K562 (cell line): ENCODE results near the gene EVC. TPM values are rescaled to one million over a fixed set of nuclear protein-coding genes. Genes with fewer than 3 reads are reported as not detected.

Source experiments
- ATAC-seq: fragments of 200-7000 bp; cut with Tn5 transposase; 3 replicates; pipeline ENCODE4 v1.9.1; 2020; ENCODE audit warnings: moderate library complexity
- BruUV-seq: library from RNA; stranded (reverse); fragments of 400-500 nt; replicated peaks from 2 replicates; lab custom pipeline; 2021; lab: Mats Ljungman, UMichigan
- CTCF ChIA-PET: fragments of 300-600 bp; formaldehyde crosslinking; extraction: SDS; loops from one replicate; lab custom pipeline; 2021; ENCODE audit warnings: low intra/inter-chr PET ratio; lab: Yijun Ruan, JAX
- POLR2A ChIA-PET: fragments of 300-600, 350-650 bp; sonication (Branson Sonifier 250); formaldehyde crosslinking; extraction: SDS; loops from one replicate; lab custom pipeline; 2021; ENCODE audit warnings: antibody characterized with exemption, inconsistent platforms; lab: Yijun Ruan, JAX
- DNase-seq, 4 experiments: peaks; one replicate each; pipeline versions ENCODE4 v3.0.0 to v3.0.0-alpha.2; 2011 to 2018; ENCODE audit warnings: low spot score in 3 of 4, mixed read lengths in 3 of 4; ENCODE audit errors: extremely low read depth in 1 of 4
- FAIRE-seq: peaks from 2 replicates; lab custom pipeline; 2011; peaks lifted over from hg19 to GRCh38; lab: Jason Lieb, UNC
- H2AFZ ChIP-seq: 2 replicates; pipeline ENCODE4 v1.6.0; 2011; ENCODE audit warnings: low read depth, low read length, control low read depth, inconsistent platforms
- H3K27ac ChIP-seq: fragments of 200-600 bp; 3 replicates; pipeline ENCODE4 v1.8.0; 2011; ENCODE audit warnings: low read depth, mild to moderate bottlenecking, control low read depth, inconsistent platforms, low read length, moderate library complexity, mixed read lengths; ENCODE audit errors: extremely low read depth
- H3K27me3 ChIP-seq, 2 experiments: fragments of 300-600 bp in 1 of 2; 2 replicates in 1 of 2; 3 replicates in 1 of 2; pipeline versions ENCODE4 v1.6.0 to v1.8.0; 2011; ENCODE audit warnings: inconsistent platforms in 2 of 2, low read length in 2 of 2, mild to moderate bottlenecking in 1 of 2, mixed read lengths in 1 of 2, moderate library complexity in 1 of 2; ENCODE audit not compliant: control insufficient read depth in 2 of 2, insufficient read depth in 2 of 2
- H3K36me3 ChIP-seq: fragments of 300-600 bp; 3 replicates; pipeline ENCODE4 v1.8.0; 2011; ENCODE audit warnings: mild to moderate bottlenecking, low read length, inconsistent platforms; ENCODE audit not compliant: control insufficient read depth, insufficient read depth
- H3K4me1 ChIP-seq, 2 experiments: fragments of 200-600 bp in 1 of 2; replicated peaks in 1 of 2; 2 replicates in 1 of 2; 3 replicates in 1 of 2; pipeline versions ENCODE4 v1.5.1 to v1.8.0; 2011; ENCODE audit warnings: inconsistent platforms in 2 of 2, low read length in 2 of 2, mild to moderate bottlenecking in 1 of 2, mixed read lengths in 1 of 2, moderate library complexity in 1 of 2; ENCODE audit not compliant: control insufficient read depth in 2 of 2, insufficient read depth in 2 of 2
- H3K4me2 ChIP-seq: 2 replicates; pipeline ENCODE4 v1.6.1; 2011; ENCODE audit warnings: low read length, control low read depth, inconsistent platforms, mixed read lengths; ENCODE audit not compliant: insufficient read depth
- H3K4me3 ChIP-seq: fragments of 200-600 bp; sonication (generic), shearing (Covaris generic); 2 replicates; pipeline ENCODE4 v1.5.1; 2016; ENCODE audit warnings: control low read depth, inconsistent platforms
- H3K79me2 ChIP-seq: fragments of 200-600 bp; 3 replicates; pipeline ENCODE4 v1.8.0; 2011; ENCODE audit warnings: low read length, inconsistent platforms; ENCODE audit not compliant: control insufficient read depth, insufficient read depth
- H3K9ac ChIP-seq, 2 experiments: 2 replicates each; pipeline versions ENCODE4 v1.6.0 to v1.6.1; 2011; ENCODE audit warnings: low read depth in 2 of 2, low read length in 2 of 2, control low read depth in 1 of 2, inconsistent platforms in 1 of 2, mild to moderate bottlenecking in 1 of 2, mixed read lengths in 1 of 2; ENCODE audit not compliant: insufficient read depth in 1 of 2
- H3K9me1 ChIP-seq: one replicate; pipeline ENCODE4 v1.6.0; 2011; ENCODE audit warnings: inconsistent platforms, mild to moderate bottlenecking, low read length, moderate library complexity; ENCODE audit not compliant: control insufficient read depth, insufficient read depth
- H3K9me3 ChIP-seq: replicated peaks from 2 replicates; pipeline ENCODE4 v1.5.1; 2011; ENCODE audit warnings: low read depth, low read length, inconsistent platforms; ENCODE audit not compliant: control insufficient read depth, insufficient read depth
- H4K20me1 ChIP-seq: replicated peaks from 2 replicates; pipeline ENCODE4 v1.6.1; 2011; ENCODE audit warnings: low read length, inconsistent platforms, mixed read lengths; ENCODE audit not compliant: control insufficient read depth, insufficient read depth
- CBFB ChIP-seq: sonication (generic); formaldehyde crosslinking; IDR thresholded peaks from 2 replicates; pipeline ENCODE4 v1.4.0; 2020; ENCODE audit warnings: mild to moderate bottlenecking, missing genetic modification reagents
- CHD1 ChIP-seq: fragments of 200-600 bp; sonication (generic); IDR thresholded peaks from one replicate; pipeline ENCODE4 v1.6.1; 2012; ENCODE audit warnings: mild to moderate bottlenecking, moderate library complexity, low read length, inconsistent platforms
- CREB1 ChIP-seq, 2 experiments: sonication (generic) in 1 of 2; formaldehyde crosslinking in 1 of 2; IDR thresholded peaks; 2 replicates each; pipeline versions ENCODE4 v1.6.1 to v1.8.0; 2012 to 2022; ENCODE audit warnings: inconsistent platforms in 1 of 2, mild to moderate bottlenecking in 1 of 2, missing genetic modification reagents in 1 of 2, moderate library complexity in 1 of 2
- ILF3 ChIP-seq: fragments of 450-650 bp; IDR thresholded peaks from 2 replicates; pipeline ENCODE4 v1.6.1; 2018; ENCODE audit warnings: antibody characterized with exemption, mild to moderate bottlenecking, moderate library complexity, borderline replicate concordance
- MCM7 ChIP-seq, 2 experiments: fragments of 450-650 bp; IDR thresholded peaks; 2 replicates each; pipeline ENCODE4 v1.6.1; 2016 to 2018
- NR3C1 ChIP-seq: sonication (generic); formaldehyde crosslinking; IDR thresholded peaks from 2 replicates; pipeline ENCODE4 v1.8.1; 2022; ENCODE audit warnings: missing genetic modification reagents
- PHF8 ChIP-seq: fragments of 200-600 bp; sonication (generic); IDR thresholded peaks from 2 replicates; pipeline ENCODE4 v1.6.1; 2012; ENCODE audit warnings: mixed run types, mild to moderate bottlenecking, inconsistent platforms, low read length, moderate library complexity, borderline replicate concordance
- SIX5 ChIP-seq, 2 experiments: IDR thresholded peaks; 2 replicates each; pipeline ENCODE4 v1.6.1; 2011; ENCODE audit warnings: low read length in 2 of 2, borderline replicate concordance in 1 of 2, low read depth in 1 of 2, mild to moderate bottlenecking in 1 of 2, moderate library complexity in 1 of 2; ENCODE audit not compliant: insufficient read depth in 1 of 2
- TAL1 ChIP-seq: fragments of 450-650 bp; IDR thresholded peaks from 2 replicates; pipeline ENCODE4 v1.6.1; 2016; ENCODE audit warnings: mild to moderate bottlenecking
- ZC3H8 ChIP-seq: fragments of 450-650 bp; IDR thresholded peaks from 2 replicates; pipeline ENCODE4 v1.6.1; 2017
- ZNF124 ChIP-seq: sonication (generic); formaldehyde crosslinking; IDR thresholded peaks from 2 replicates; pipeline ENCODE4 v1.8.1; 2022; ENCODE audit warnings: missing genetic modification reagents
- ZNF830 ChIP-seq: fragments of 250-450 bp; sonication (Bioruptor Pico); IDR thresholded peaks from 2 replicates; pipeline ENCODE4 v1.5.0; 2021; ENCODE audit warnings: mild to moderate bottlenecking
- WGBS: fragments of 100-300 bp; shearing (Covaris generic); methylation state at CpG from one replicate; pipeline ENCODE4 v1.1.6; 2016; ENCODE audit warnings: low coverage, mixed read lengths; ENCODE audit not compliant: insufficient coverage; ENCODE audit errors: missing lambda C conversion rate; 5-methylcytosine and 5-hydroxymethylcytosine counted together
- in situ Hi-C: fragments of 300-500 bp; cut with MboI; formaldehyde crosslinking; loops from 4 replicates; pipeline ENCODE4 v1.15.0; 2018; ENCODE audit warnings: inconsistent platforms, mixed read lengths
- intact Hi-C: fragments of 100-400 bp; cut with micrococcal nuclease; formaldehyde crosslinking; loops from 2 replicates; pipeline ENCODE4 v1.14.2; 2022
- polyA plus RNA-seq, 8 experiments: library from polyadenylated mRNA; depleted of rRNA in 4 of 8; stranded (reverse) in 5 of 8; unstranded in 3 of 8; fragments of >200 nt; fragmentation: Nextera tagmentation in 2 of 8; fragmentation: Illumina TruSeq in 1 of 8; extraction: Ambion mirVana in 2 of 8; extraction: Trizol in 1 of 8; gene quantifications; 2 replicates each; pipeline versions ENCODE4 v1.2.1 to v1.2.3, GENCODE V29; 2011 to 2014; ENCODE audit warnings: inconsistent platforms in 1 of 8, missing spikeins in 1 of 8
- total RNA-seq, 7 experiments: library from RNA; depleted of rRNA in 6 of 7; stranded (reverse); fragments of >200 nt in 6 of 7; fragmentation: Illumina TruSeq in 2 of 7; extraction: Trizol in 2 of 7; gene quantifications; 2 replicates each; pipeline versions ENCODE4 v1.2.1 to v1.2.3, GENCODE V29; 2011 to 2021; ENCODE audit warnings: low replicate concordance in 1 of 7
- TF ChIP-seq, protein P1 (sequence below): sonication (generic); formaldehyde crosslinking; IDR thresholded peaks from 2 replicates; pipeline ENCODE4 v1.8.0; 2023; ENCODE audit warnings: mild to moderate bottlenecking, missing genetic modification reagents
- TF ChIP-seq, protein P2 (sequence below): IDR thresholded peaks from 2 replicates; pipeline ENCODE4 v1.6.1; 2011; ENCODE audit not compliant: insufficient read length; ENCODE audit errors: extremely low read depth
- TF ChIP-seq, protein P3 (sequence below): sonication (generic); formaldehyde crosslinking; IDR thresholded peaks from 2 replicates; pipeline ENCODE4 v1.8.0; 2022; ENCODE audit warnings: mild to moderate bottlenecking, missing genetic modification reagents
- TF ChIP-seq, protein P4 (sequence below), 3 experiments: fragments of 200-800 bp in 1 of 3; fragments of 250-450 bp in 1 of 3; fragments of 450-650 bp in 1 of 3; sonication (Bioruptor Pico) in 1 of 3; sonication (Bioruptor generic) in 1 of 3; formaldehyde crosslinking in 1 of 3; IDR thresholded peaks; 2 replicates each; pipeline versions ENCODE4 v1.6.1 to v1.8.0; 2016 to 2022; ENCODE audit warnings: mild to moderate bottlenecking in 2 of 3, missing genetic modification characterization in 2 of 3, missing compliant biosample characterization in 1 of 3, moderate library complexity in 1 of 3

Gene EVC
- total and polyA plus RNA-seq, 9 of the 15 experiments (the other 6 are each of a cell fraction or from before 2014, with no cell fraction given): 0.03 to 3.2 (median 1.1) TPM

DNA sequence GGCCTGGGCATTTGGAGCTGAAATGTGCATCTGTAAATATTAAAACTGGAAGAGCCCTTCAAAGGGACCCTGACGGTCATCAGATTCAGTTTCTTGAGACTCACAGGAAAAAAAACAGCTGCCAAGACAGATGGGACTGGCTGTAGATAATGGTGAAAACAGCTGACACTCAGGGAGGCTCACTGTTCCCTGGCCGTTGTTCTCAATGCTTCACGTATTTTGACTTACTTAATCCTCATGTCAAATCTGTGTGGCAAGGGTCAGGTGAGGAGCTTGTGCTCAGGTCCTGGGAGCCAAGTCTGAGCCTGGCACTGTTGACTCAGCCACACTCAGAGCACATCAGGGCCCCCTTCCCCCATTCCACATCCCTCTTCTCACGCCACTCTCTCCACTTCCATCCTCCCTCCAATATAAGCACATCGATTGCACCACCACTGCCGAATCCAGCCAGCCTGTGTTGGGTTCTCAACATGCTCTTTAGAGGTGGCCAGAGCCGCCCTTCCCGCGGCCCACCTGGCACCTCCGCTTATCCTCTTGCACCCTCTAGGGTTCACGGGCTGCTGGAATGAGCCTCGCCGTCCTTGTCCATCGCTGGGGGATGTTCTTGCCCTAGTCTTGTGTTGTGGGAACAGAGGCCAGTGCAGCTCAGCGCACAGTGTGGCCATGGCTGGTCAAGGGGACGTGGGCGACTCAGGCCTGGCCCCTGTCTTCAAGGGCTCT lies 40.1 kb downstream of the EVC start:
- ATAC-seq (no peak), DNase-seq (peak in 1 of 4 experiments; percentile 3), FAIRE-seq (no peak)
- no peak overlapping the region for H3K27ac ChIP-seq
- no TSS peak for BruUV-seq
- peaks cover 5 to 10% of the 10 kb centered on the region in 2 experiments; a peak in 3 of 5 replicates for H3K4me1 ChIP-seq
- POLR2A ChIA-PET: interaction anchor here (0.7 kb wide), 1 partner anchor 84 kb away, joined by 3 read pairs; no protein-coding TSS in a partner anchor
- CTCF ChIA-PET: no interaction called here
- H3K4me2 ChIP-seq: no peak overlapping the region
- no peaks in the 10 kb centered on the region; the same call in 1 of the 2 replicates for H4K20me1 ChIP-seq
- no peaks in the 10 kb centered on the region for H3K9me3 ChIP-seq
- H3K4me3 ChIP-seq: no peak overlapping the region
- H3K9me1 ChIP-seq: no peaks in the 10 kb centered on the region
- H2AFZ ChIP-seq: no peak overlapping the region
- 10% methylated on average over 15 of the region's 17 CpGs for WGBS
- peaks cover 0 to 6% of the 10 kb centered on the region in 2 experiments; a peak in 1 of 5 replicates for H3K27me3 ChIP-seq
- no peaks in the 10 kb centered on the region for H3K79me2 ChIP-seq
- no peaks in the 10 kb centered on the region for H3K36me3 ChIP-seq
- H3K9ac ChIP-seq: no peak overlapping the region
- in situ Hi-C loops (no loop called here), intact Hi-C loops (no loop called here)
- TF ChIP-seq ZNF124 (CRISPR knock-in tag) (no peak), ZC3H8 (no peak), NR3C1 (no peak), CBFB (CRISPR knock-in tag) (no peak), SIX5 (IDR thresholded peaks at IDR 0.05; ENCODE audit: borderline replicate concordance in 1 of 2, insufficient read depth in 1 of 2, low read depth in 1 of 2, low read length in 2 of 2) (no peak), ZNF830 (no peak), PHF8 (no peak), CHD1 (no peak), MCM7 (IDR thresholded peaks at IDR 0.05) (no peak), CREB1 (IDR thresholded peaks at IDR 0.05) (no peak), CREB1 (CRISPR knock-in tag; IDR thresholded peaks at IDR 0.05) (no peak), ILF3 (no peak), TAL1 (no peak)
- TF ChIP-seq, protein P1, sequence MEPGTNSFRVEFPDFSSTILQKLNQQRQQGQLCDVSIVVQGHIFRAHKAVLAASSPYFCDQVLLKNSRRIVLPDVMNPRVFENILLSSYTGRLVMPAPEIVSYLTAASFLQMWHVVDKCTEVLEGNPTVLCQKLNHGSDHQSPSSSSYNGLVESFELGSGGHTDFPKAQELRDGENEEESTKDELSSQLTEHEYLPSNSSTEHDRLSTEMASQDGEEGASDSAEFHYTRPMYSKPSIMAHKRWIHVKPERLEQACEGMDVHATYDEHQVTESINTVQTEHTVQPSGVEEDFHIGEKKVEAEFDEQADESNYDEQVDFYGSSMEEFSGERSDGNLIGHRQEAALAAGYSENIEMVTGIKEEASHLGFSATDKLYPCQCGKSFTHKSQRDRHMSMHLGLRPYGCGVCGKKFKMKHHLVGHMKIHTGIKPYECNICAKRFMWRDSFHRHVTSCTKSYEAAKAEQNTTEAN (CRISPR knock-in tag): no peak
- TF ChIP-seq, protein P2, sequence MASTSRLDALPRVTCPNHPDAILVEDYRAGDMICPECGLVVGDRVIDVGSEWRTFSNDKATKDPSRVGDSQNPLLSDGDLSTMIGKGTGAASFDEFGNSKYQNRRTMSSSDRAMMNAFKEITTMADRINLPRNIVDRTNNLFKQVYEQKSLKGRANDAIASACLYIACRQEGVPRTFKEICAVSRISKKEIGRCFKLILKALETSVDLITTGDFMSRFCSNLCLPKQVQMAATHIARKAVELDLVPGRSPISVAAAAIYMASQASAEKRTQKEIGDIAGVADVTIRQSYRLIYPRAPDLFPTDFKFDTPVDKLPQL: no peak
- TF ChIP-seq, protein P3, sequence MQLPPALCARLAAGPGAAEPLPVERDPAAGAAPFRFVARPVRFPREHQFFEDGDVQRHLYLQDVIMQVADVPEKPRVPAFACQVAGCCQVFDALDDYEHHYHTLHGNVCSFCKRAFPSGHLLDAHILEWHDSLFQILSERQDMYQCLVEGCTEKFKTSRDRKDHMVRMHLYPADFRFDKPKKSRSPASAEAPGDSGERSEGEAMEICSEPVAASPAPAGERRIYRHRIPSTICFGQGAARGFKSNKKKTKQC (CRISPR knock-in tag): no peak
- TF ChIP-seq, protein P4, sequence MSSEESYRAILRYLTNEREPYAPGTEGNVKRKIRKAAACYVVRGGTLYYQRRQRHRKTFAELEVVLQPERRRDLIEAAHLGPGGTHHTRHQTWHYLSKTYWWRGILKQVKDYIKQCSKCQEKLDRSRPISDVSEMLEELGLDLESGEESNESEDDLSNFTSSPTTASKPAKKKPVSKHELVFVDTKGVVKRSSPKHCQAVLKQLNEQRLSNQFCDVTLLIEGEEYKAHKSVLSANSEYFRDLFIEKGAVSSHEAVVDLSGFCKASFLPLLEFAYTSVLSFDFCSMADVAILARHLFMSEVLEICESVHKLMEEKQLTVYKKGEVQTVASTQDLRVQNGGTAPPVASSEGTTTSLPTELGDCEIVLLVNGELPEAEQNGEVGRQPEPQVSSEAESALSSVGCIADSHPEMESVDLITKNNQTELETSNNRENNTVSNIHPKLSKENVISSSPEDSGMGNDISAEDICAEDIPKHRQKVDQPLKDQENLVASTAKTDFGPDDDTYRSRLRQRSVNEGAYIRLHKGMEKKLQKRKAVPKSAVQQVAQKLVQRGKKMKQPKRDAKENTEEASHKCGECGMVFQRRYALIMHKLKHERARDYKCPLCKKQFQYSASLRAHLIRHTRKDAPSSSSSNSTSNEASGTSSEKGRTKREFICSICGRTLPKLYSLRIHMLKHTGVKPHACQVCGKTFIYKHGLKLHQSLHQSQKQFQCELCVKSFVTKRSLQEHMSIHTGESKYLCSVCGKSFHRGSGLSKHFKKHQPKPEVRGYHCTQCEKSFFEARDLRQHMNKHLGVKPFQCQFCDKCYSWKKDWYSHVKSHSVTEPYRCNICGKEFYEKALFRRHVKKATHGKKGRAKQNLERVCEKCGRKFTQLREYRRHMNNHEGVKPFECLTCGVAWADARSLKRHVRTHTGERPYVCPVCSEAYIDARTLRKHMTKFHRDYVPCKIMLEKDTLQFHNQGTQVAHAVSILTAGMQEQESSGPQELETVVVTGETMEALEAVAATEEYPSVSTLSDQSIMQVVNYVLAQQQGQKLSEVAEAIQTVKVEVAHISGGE (CRISPR knock-in tag; IDR thresholded peaks at IDR 0.05): no peak
